ENCODE results near the gene PEX11B. TPM values are rescaled to one million over a fixed set of nuclear protein-coding genes. Genes with fewer than 3 reads are reported as not detected.
A peak's percentile ranks its signal among the peaks of the same experiment; 100 is the strongest.

The PEX11B gene
- total and polyA plus RNA-seq, 2 of the 4 experiments (the other 2 are of a cell fraction) = 15.4 to 24.3 TPM

- BruUV-seq (replicated peaks) = no TSS peak
Observed at GRCh38 chr1:145885738-145886287, 32.7 kb downstream of the PEX11B start, which contains the start of gene ANKRD35. Gene ANKRD35 (minus strand): TSS chr1:145885866. CDS start chr1:145885758, 108 bp downstream.

More at GRCh38 chr1:145885738-145886287, 32.7 kb downstream of the PEX11B start, which contains the start of gene ANKRD35:
- H3K23ac ChIP-seq (ENCODE audit: low read depth, low read length) = peak within 1 kb of the TSS; percentile 3; the same call in 1 of the 2 replicates
- H4K91ac ChIP-seq (ENCODE audit: insufficient read depth, low read depth, low read length) = no peak within 1 kb of the TSS
- peak within 1 kb of the TSS; percentile 71 for H3K4me3 ChIP-seq (ENCODE audit: insufficient read depth, low read depth, low read length)
- dilution Hi-C loops (cut with HindIII; ENCODE audit: low sequenced_read_pairs, unreplicated experiment) = no loop called here
- no peak within 1 kb of the TSS for H3K4ac ChIP-seq (ENCODE audit: low read depth, low read length)
- no peak within 1 kb of the TSS for H3K14ac ChIP-seq (replicated peaks; ENCODE audit: low read depth, low read length)
- TF ChIP-seq, protein P1, sequence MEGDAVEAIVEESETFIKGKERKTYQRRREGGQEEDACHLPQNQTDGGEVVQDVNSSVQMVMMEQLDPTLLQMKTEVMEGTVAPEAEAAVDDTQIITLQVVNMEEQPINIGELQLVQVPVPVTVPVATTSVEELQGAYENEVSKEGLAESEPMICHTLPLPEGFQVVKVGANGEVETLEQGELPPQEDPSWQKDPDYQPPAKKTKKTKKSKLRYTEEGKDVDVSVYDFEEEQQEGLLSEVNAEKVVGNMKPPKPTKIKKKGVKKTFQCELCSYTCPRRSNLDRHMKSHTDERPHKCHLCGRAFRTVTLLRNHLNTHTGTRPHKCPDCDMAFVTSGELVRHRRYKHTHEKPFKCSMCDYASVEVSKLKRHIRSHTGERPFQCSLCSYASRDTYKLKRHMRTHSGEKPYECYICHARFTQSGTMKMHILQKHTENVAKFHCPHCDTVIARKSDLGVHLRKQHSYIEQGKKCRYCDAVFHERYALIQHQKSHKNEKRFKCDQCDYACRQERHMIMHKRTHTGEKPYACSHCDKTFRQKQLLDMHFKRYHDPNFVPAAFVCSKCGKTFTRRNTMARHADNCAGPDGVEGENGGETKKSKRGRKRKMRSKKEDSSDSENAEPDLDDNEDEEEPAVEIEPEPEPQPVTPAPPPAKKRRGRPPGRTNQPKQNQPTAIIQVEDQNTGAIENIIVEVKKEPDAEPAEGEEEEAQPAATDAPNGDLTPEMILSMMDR (conservative IDR thresholded peaks at IDR 0.05; ENCODE audit: low read depth, low read length) = no peak
- TF ChIP-seq RCOR1 (IDR thresholded peaks at IDR 0.05; ENCODE audit: insufficient replicate concordance, low read length) (no peak), MAZ (IDR thresholded peaks at IDR 0.05; ENCODE audit: borderline replicate concordance, low read depth, low read length) (peak; percentile 69; the same call in 1 of the 2 replicates), MAFK (IDR thresholded peaks at IDR 0.05; ENCODE audit: low read depth, low read length) (no peak), RFX5 (IDR thresholded peaks at IDR 0.05; ENCODE audit: low read depth, low read length) (no peak)
- 0 out of 2 replicates have a peak, but pooled peaks cover 3% of the 10 kb centered on the region for H3K9me1 ChIP-seq (ENCODE audit: insufficient read depth, low read length)
- H3K9ac ChIP-seq (ENCODE audit: low read depth, low read length) = no peak within 1 kb of the TSS
- WGBS, 2 experiments (ENCODE audit: extremely low coverage in 2 of 2, insufficient read length in 1 of 2) = 1% methylated on average over 13 of the region's 36 CpGs; no CpG with 5 or more reads in 1 of the 2 experiments
- no peaks in the 10 kb centered on the region for H4K20me1 ChIP-seq (ENCODE audit: insufficient read depth, low read length)
- ATAC-seq (ENCODE audit: low read depth) (peak; percentile 99), DNase-seq (peak; percentile 34)
- H2AK5ac ChIP-seq (ENCODE audit: low read depth, low read length) = no peak within 1 kb of the TSS
- no peak within 1 kb of the TSS for H4K8ac ChIP-seq (ENCODE audit: low read depth in 2 of 2, low read length in 2 of 2)
- intact Hi-C loops (cut with micrococcal nuclease) = no loop called here
- in situ Hi-C loops (cut with MboI; ENCODE audit: low sequenced_read_pairs) = no loop called here
- ChIA-PET POLR2A (ENCODE audit: unreplicated experiment) (interaction anchor here (0.6 kb wide), 1 partner anchor 33 kb away, joined by 4 read pairs; the partner anchor contains the start of gene PEX11B), CTCF (no interaction called here)
- H2BK15ac ChIP-seq (ENCODE audit: low read depth, low read length) = no peak within 1 kb of the TSS
- no peak within 1 kb of the TSS for H3K27ac ChIP-seq (ENCODE audit: insufficient read depth, low read length)
- no peak within 1 kb of the TSS for H2BK5ac ChIP-seq (ENCODE audit: low read depth, low read length, poor library complexity, severe bottlenecking)
- 0 out of 2 replicates have a peak, but pooled peaks cover 3% of the 10 kb centered on the region for H3K4me1 ChIP-seq (ENCODE audit: control insufficient read depth, insufficient read depth, low read length)
- no peak within 1 kb of the TSS for H4K5ac ChIP-seq (ENCODE audit: low read depth, low read length)
- no peak within 1 kb of the TSS for H3K18ac ChIP-seq (ENCODE audit: low read depth, low read length)
- H3K27me3 ChIP-seq (ENCODE audit: control insufficient read depth, insufficient read depth, low read length) = peaks cover 3% of the 10 kb centered on the region; the same call in 1 of the 2 replicates
- H3K4me2 ChIP-seq (ENCODE audit: low read depth, low read length) = peak within 1 kb of the TSS; percentile 78
- H3K56ac ChIP-seq (ENCODE audit: extremely low read depth, insufficient read depth, low read length) = no peak within 1 kb of the TSS
- no peaks in the 10 kb centered on the region for H3K36me3 ChIP-seq (ENCODE audit: control insufficient read depth, insufficient read depth, low read length)
- H2BK20ac ChIP-seq (ENCODE audit: low read depth, low read length) = no peak within 1 kb of the TSS
- H3K79me1 ChIP-seq (ENCODE audit: low read depth in 1 of 2, low read length in 2 of 2) = no peaks in the 10 kb centered on the region
- H3K9me3 ChIP-seq (ENCODE audit: control insufficient read depth, insufficient read depth, low read length) = no peaks in the 10 kb centered on the region
- peak within 1 kb of the TSS; percentile 97 for H2AFZ ChIP-seq (replicated peaks; ENCODE audit: low read length, poor library complexity)
- H2BK120ac ChIP-seq (ENCODE audit: low read depth, low read length) = no peak within 1 kb of the TSS
- H2AK9ac ChIP-seq (replicated peaks; ENCODE audit: low read depth, low read length, poor library complexity) = no peak within 1 kb of the TSS

Data from IMR-90 (cell line).